Measurements from ENCODE around the gene REX1BD.

The REX1BD gene

DNA sequence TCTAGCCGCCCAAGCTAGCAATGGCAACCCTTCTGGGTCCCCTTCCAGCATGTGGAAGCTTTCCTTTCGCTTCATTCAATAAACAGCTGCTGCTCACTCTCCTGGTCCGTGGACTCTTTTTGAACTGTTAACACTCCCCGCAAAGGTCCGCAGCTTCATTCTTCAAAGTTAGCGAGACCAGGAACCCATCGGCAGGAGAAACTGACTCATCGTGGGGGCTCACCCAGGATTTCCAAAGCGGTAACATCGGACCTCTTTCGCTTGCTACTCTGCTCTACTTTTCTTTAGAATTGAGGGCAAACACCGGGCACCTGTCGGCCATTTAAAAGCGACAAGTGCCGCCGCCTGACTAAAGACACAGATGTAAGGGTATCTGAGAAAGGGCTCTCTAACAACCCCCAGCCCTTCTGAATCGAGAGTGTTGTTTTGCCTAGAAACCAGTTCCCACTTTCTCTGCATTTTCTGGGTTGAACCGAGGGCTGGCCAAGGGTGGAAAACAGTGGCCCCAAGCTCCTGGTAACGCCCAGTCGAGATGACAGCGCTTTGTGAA, 11.2 kb upstream of the REX1BD start:
- no peak overlapping the region for H3K4me3 ChIP-seq
- H3K27ac ChIP-seq: no peak overlapping the region
- no peak for TF ChIP-seq CTCF (IDR thresholded peaks at IDR 0.05)
- no peak for DNase-seq (ENCODE audit: low spot score)

DNA sequence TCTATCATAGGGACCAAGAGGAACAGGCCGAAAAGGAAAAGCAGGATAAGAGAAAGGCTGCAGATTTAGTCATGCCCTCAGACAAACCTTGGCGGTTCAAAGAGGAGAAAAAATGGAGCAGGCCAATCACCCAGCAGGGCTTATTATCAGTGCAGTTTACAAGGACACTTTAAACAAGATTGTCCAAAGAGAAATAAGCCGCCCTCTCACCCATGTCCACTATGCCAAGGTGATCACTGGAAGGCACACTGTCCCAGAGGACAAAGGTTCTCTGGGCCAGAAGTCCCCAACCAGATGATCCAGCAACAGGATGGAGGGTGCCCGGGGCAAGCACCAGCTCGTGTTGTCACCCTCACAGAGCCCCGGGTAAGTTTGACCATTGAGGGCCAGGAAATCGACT, 8.3 kb upstream of the REX1BD start:
- H3K4me3 ChIP-seq: no peak overlapping the region
- no peak for TF ChIP-seq CTCF (IDR thresholded peaks at IDR 0.05)
- H3K27ac ChIP-seq: no peak overlapping the region
- DNase-seq (ENCODE audit: low spot score): no peak

GRCh38 chr19:18586306-18586705, 2.3 kb upstream of the REX1BD start:
- H3K27ac ChIP-seq: no peak overlapping the region
- TF ChIP-seq CTCF (IDR thresholded peaks at IDR 0.05): no peak
- no peak overlapping the region for H3K4me3 ChIP-seq
- no peak for DNase-seq (ENCODE audit: low spot score)

- Histone ChIP-seq H3K27ac (peak overlapping the region in 1 of 2 donors; percentile 94), H3K4me3 (no peak overlapping the region)
- DNase-seq (ENCODE audit: low spot score): no peak
- TF ChIP-seq CTCF (IDR thresholded peaks at IDR 0.05): no peak
These were observed 1.0 kb upstream of the REX1BD start for GRCh38 chr19:18587561-18587960.

DNA sequence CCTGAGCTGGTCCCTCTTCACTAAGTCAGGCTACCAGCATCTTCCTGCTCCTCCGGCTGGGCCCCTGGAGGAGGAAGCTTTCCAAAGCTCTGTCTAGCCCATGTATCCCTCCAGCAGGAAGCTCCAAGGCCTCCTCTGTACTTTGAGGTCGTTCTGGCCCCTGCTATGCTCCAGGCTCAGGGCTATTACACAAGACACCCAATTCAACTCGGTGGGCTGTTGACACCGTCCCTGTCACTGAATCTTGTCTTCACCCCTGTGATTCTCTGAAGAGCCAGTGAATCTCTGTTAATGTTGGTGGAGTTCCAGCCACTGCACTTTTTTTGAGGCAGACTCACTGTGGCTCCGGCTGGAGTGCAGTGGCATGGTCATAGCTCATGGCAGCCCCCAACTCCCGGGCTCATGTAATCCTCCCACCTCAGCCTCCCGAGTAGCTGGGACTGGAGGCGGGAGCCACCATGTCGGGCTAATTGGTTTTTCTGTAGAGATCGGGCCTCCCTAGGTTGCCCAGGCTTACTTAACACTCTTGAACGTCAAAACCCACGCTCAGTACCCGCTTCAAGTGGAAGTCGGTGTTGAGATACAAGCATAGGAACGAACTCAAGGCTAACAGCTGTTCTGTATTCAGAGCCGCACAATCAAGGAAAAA, 512 bp upstream of the REX1BD start:
- peak overlapping the region; percentile 95 for H3K4me3 ChIP-seq
- TF ChIP-seq CTCF (IDR thresholded peaks at IDR 0.05): no peak
- H3K27ac ChIP-seq: peak overlapping the region; percentile 72 to 94
- no peak for DNase-seq (ENCODE audit: low spot score)

- Histone ChIP-seq H3K27ac (peak overlapping the region; percentile 72 to 94), H3K4me3 (peak overlapping the region; percentile 95)
- TF ChIP-seq CTCF (IDR thresholded peaks at IDR 0.05): peak; percentile 6
- no peak for DNase-seq (ENCODE audit: low spot score)
These were observed 1.0 kb downstream of the REX1BD start for GRCh38 chr19:18589380-18590272.
